MCF 10A (cell line): ENCODE data around the gene PTPRN2. TPM values are rescaled to one million over a fixed set of nuclear protein-coding genes. Genes with fewer than 3 reads are reported as not detected.

Experiments used
- BruUV-seq: library from RNA; stranded (reverse); fragments of 400-500 nt; replicated peaks from 2 replicates; lab custom pipeline; 2021; lab: Mats Ljungman, UMichigan
- CTCF ChIA-PET: fragments of 300-600 bp; sonication (Branson Sonifier 250); formaldehyde crosslinking; extraction: SDS; loops from one replicate; lab custom pipeline; 2021; ENCODE audit warnings: antibody characterized with exemption, inconsistent platforms; lab: Yijun Ruan, JAX
- POLR2A ChIA-PET: fragments of 300-600, 350-650 bp; sonication (Branson Sonifier 250); formaldehyde crosslinking; extraction: SDS; loops from one replicate; lab custom pipeline; 2020; ENCODE audit warnings: antibody characterized with exemption, inconsistent platforms; lab: Yijun Ruan, JAX
- DNase-seq: peaks from one replicate; pipeline ENCODE4 v3.0.0-alpha.2; 2018; ENCODE audit not compliant: unreplicated experiment
- H3K27ac Mint-ChIP-seq: one replicate; pipeline ENCODE4 v1.8.0; 2022; ENCODE audit warnings: mild to moderate bottlenecking, low read depth, mixed read lengths; ENCODE audit not compliant: unreplicated experiment
- H3K27me3 Mint-ChIP-seq: one replicate; pipeline ENCODE4 v1.8.0; 2022; ENCODE audit warnings: mixed read lengths; ENCODE audit not compliant: insufficient read depth, unreplicated experiment
- H3K36me3 Mint-ChIP-seq: one replicate; pipeline ENCODE4 v1.8.0; 2022; ENCODE audit warnings: mild to moderate bottlenecking, moderate library complexity, mixed read lengths; ENCODE audit not compliant: insufficient read depth, unreplicated experiment
- H3K4me1 Mint-ChIP-seq: one replicate; pipeline ENCODE4 v1.8.0; 2022; ENCODE audit warnings: mixed read lengths; ENCODE audit not compliant: insufficient read depth, unreplicated experiment
- H3K4me3 Mint-ChIP-seq: one replicate; pipeline ENCODE4 v1.8.0; 2022; ENCODE audit warnings: mild to moderate bottlenecking, moderate library complexity, mixed read lengths; ENCODE audit not compliant: unreplicated experiment
- H3K9me3 Mint-ChIP-seq: one replicate; pipeline ENCODE4 v1.8.0; 2022; ENCODE audit warnings: mixed read lengths; ENCODE audit not compliant: unreplicated experiment
- intact Hi-C: fragments of 100-400 bp; cut with micrococcal nuclease; formaldehyde crosslinking; loops from 2 replicates; pipeline ENCODE4 v1.14.1; 2022
- total RNA-seq: library from RNA; stranded (reverse); gene quantifications from 2 replicates; pipeline ENCODE4 v1.2.3, GENCODE V29; 2022
- TF ChIP-seq, protein P1 (sequence below): fragments of 200-600 bp; IDR thresholded peaks from one replicate; pipeline ENCODE4 v1.8.0; 2022; ENCODE audit warnings: antibody characterized with exemption, mild to moderate bottlenecking; ENCODE audit not compliant: unreplicated experiment

Gene PTPRN2
- total RNA-seq, 1 experiment from 2014 or later: 4.5 TPM

DNA sequence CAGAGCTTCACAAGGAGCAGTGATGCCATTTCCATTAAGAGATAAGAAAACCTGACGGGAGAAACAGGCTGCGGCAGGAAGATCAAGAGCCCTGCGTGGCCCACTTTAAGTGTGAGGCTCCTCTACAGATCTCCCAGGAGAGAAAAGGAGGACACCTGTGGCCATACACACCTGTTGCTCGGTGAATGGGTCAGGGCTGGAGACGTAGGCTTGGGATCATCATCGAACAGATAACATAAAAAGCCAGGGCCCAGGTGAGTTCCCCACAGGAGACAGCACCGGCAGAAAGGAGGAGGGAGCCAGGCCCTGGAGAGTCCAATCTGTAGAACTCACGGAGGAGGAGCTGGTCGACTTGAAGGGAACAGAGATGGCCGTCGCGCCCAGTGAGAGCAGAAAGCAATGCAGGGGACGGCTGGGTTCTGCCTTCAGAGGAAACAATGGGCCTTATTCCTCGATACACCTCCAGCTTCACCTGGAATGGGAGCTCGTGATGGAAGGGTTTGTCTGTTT, 694.0 kb downstream of the PTPRN2 start:
- H3K27ac Mint-ChIP-seq: no peak overlapping the region
- TF ChIP-seq, protein P1, sequence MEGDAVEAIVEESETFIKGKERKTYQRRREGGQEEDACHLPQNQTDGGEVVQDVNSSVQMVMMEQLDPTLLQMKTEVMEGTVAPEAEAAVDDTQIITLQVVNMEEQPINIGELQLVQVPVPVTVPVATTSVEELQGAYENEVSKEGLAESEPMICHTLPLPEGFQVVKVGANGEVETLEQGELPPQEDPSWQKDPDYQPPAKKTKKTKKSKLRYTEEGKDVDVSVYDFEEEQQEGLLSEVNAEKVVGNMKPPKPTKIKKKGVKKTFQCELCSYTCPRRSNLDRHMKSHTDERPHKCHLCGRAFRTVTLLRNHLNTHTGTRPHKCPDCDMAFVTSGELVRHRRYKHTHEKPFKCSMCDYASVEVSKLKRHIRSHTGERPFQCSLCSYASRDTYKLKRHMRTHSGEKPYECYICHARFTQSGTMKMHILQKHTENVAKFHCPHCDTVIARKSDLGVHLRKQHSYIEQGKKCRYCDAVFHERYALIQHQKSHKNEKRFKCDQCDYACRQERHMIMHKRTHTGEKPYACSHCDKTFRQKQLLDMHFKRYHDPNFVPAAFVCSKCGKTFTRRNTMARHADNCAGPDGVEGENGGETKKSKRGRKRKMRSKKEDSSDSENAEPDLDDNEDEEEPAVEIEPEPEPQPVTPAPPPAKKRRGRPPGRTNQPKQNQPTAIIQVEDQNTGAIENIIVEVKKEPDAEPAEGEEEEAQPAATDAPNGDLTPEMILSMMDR: no peak
- DNase-seq: no peak
- peaks cover 37% of the 10 kb centered on the region for H3K9me3 Mint-ChIP-seq
- H3K4me3 Mint-ChIP-seq: no peak overlapping the region
- no peaks in the 10 kb centered on the region for H3K27me3 Mint-ChIP-seq
- H3K4me1 Mint-ChIP-seq: no peaks in the 10 kb centered on the region
- ChIA-PET POLR2A (no interaction called here), CTCF (no interaction called here)
- BruUV-seq: no TSS peak
- peaks cover 7% of the 10 kb centered on the region for H3K36me3 Mint-ChIP-seq
- intact Hi-C loops: no loop called here

DNA sequence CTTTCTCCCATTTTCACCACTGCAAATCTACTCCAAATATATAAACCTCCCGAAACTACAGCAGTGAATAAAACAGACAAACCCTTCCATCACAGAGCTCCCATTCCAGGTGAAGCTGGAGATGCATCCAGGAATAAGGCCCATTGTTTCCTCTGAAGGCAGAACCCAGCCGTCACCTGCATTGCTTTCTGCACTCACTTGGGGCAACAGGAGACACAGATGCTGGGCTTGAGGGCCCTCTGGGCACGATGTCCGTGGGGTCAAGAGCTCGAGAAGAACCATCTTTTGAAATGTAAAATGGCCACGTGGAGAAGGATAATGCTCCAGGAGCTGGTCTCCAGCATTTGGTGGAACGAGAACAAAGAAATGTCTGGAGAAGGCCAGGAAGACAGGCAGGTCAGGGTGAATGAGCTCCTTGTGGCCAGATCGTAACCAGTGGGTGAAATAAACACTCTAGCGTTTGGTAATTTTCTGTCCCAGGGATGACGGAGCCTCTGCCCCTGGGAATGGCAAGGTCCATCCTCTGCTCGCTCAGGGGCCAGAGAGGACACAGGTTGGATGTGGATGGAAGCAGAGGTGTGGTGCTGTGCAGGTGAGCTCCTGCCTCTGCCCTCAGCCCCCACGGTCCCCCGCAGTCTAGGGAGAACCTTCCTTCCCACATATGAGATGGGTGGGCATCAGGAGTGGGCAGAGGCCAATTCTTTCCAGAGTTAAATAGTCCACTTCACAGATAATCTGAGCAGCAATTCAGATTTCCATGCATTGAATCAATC, 694.7 kb downstream of the PTPRN2 start:
- Mint-ChIP-seq H3K27ac (no peak overlapping the region), H3K9me3 (peaks cover 43% of the 10 kb centered on the region), H3K4me3 (no peak overlapping the region), H3K27me3 (no peaks in the 10 kb centered on the region), H3K4me1 (no peaks in the 10 kb centered on the region), H3K36me3 (peaks cover 7% of the 10 kb centered on the region)
- no TSS peak for BruUV-seq
- TF ChIP-seq, protein P1: no peak
- CTCF ChIA-PET: no interaction called here
- POLR2A ChIA-PET: no interaction called here
- DNase-seq: no peak
- intact Hi-C loops: no loop called here

DNA sequence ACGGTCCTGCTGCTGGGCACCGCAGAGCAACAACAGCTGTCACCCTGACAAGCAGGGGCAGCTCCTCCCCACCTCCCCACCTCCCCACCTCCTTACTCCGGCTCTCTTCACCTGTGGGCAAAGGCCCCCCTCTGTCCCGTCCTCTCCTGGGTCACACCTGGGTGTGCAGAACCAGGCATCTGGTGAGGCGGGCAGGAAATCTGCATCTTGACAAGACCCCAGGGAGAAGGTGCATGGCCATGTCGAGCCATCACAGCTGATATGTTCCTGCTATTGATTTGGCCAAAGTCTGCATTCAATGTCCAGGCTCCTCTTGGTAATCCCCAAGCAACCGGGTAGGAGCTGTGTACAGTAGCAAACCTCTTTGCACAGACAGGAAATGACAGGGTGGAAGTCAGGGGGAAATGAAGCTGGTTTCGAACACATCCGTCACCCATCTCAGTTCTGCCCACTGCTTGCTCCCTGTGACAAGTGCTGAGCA, 696.7 kb downstream of the PTPRN2 start:
- Mint-ChIP-seq H3K9me3 (peaks cover 43% of the 10 kb centered on the region), H3K27ac (no peak overlapping the region), H3K4me3 (no peak overlapping the region), H3K36me3 (peaks cover 7% of the 10 kb centered on the region), H3K4me1 (no peaks in the 10 kb centered on the region), H3K27me3 (no peaks in the 10 kb centered on the region)
- ChIA-PET CTCF (interaction anchor here (0.5 kb wide), 1 partner anchor 470 kb away, joined by 3 read pairs; no protein-coding TSS in a partner anchor), POLR2A (interaction anchor here (0.7 kb wide), 2 partner anchors 49 to 412 kb away, joined by 3 read pairs; no protein-coding TSS in a partner anchor)
- TF ChIP-seq, protein P1: no peak
- no TSS peak for BruUV-seq
- intact Hi-C loops: no loop called here
- no peak for DNase-seq

- Mint-ChIP-seq H3K27me3 (no peaks in the 10 kb centered on the region), H3K27ac (no peak overlapping the region), H3K4me1 (no peaks in the 10 kb centered on the region), H3K9me3 (peaks cover 34% of the 10 kb centered on the region), H3K36me3 (peaks cover 7% of the 10 kb centered on the region), H3K4me3 (no peak overlapping the region)
- DNase-seq: no peak
- CTCF ChIA-PET: interaction anchor here (0.6 kb wide), 1 partner anchor 253 kb away, joined by 3 read pairs; no protein-coding TSS in a partner anchor
- TF ChIP-seq, protein P1: no peak
- no TSS peak for BruUV-seq
- intact Hi-C loops: no loop called here
- POLR2A ChIA-PET: no interaction called here
Observed at GRCh38 chr7:157889480-157889879, 698.1 kb downstream of the PTPRN2 start.
